ENCODE results near the gene METTL2B.
A peak's percentile ranks its signal among the peaks of the same experiment; 100 is the strongest.

Gene METTL2B, protein sequence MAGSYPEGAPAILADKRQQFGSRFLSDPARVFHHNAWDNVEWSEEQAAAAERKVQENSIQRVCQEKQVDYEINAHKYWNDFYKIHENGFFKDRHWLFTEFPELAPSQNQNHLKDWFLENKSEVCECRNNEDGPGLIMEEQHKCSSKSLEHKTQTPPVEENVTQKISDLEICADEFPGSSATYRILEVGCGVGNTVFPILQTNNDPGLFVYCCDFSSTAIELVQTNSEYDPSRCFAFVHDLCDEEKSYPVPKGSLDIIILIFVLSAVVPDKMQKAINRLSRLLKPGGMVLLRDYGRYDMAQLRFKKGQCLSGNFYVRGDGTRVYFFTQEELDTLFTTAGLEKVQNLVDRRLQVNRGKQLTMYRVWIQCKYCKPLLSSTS

DNA sequence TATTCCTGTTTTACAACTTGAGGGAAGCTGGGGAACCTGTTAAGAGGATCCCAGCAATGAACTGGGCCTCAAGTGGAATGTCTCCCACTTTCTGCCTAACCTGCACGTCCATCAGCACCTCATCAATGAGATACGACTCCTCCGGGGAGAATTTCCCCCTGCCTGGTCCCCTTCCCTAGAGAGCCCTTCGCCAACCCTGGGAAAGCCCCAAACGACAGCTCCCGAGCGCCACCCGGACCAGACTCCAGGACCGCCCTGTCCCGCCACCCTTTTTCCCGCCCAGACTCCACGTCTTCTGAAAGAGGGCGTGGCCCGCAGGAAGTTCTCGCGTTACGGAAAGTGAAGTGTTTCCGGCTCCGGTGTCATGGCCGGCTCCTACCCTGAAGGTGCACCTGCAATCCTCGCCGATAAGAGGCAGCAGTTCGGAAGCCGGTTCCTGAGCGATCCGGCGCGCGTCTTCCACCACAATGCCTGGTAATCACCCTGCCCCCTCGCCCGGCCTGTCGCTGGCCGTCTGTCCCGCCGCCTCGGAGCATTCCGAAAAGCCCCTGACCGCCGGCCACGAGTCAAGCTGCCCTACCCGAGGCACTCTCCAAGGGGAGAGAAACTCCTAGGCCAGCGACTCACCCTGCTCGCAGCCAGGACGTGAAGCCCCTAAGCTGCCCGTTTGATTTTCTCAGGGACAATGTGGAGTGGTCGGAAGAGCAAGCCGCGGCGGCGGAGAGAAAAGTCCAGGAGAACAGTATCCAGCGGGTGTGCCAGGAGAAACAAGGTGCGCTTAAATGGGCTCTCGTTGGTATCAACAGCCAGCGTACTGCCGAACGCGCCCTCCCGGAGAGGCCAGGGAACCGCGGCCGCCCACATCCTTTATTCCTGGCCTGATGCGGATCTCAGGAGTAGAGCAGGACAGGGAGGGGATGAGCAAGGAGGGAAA lies at the start of gene METTL2B:
METTL2B (plus strand) TSS at position 347 of the 934 bp plus-strand sequence; CDS start at position 365, 18 bp downstream.
- H3K4me3 ChIP-seq (ENCODE audit: low read length), result peak within 1 kb of the TSS; percentile 75
- peak; percentile 95 for DNase-seq (ENCODE audit: low read depth)
- TF ChIP-seq, protein P1, sequence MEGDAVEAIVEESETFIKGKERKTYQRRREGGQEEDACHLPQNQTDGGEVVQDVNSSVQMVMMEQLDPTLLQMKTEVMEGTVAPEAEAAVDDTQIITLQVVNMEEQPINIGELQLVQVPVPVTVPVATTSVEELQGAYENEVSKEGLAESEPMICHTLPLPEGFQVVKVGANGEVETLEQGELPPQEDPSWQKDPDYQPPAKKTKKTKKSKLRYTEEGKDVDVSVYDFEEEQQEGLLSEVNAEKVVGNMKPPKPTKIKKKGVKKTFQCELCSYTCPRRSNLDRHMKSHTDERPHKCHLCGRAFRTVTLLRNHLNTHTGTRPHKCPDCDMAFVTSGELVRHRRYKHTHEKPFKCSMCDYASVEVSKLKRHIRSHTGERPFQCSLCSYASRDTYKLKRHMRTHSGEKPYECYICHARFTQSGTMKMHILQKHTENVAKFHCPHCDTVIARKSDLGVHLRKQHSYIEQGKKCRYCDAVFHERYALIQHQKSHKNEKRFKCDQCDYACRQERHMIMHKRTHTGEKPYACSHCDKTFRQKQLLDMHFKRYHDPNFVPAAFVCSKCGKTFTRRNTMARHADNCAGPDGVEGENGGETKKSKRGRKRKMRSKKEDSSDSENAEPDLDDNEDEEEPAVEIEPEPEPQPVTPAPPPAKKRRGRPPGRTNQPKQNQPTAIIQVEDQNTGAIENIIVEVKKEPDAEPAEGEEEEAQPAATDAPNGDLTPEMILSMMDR (IDR thresholded peaks at IDR 0.05; ENCODE audit: insufficient read depth, low read depth, low read length, missing control alignments), result peak; percentile 54

DNA sequence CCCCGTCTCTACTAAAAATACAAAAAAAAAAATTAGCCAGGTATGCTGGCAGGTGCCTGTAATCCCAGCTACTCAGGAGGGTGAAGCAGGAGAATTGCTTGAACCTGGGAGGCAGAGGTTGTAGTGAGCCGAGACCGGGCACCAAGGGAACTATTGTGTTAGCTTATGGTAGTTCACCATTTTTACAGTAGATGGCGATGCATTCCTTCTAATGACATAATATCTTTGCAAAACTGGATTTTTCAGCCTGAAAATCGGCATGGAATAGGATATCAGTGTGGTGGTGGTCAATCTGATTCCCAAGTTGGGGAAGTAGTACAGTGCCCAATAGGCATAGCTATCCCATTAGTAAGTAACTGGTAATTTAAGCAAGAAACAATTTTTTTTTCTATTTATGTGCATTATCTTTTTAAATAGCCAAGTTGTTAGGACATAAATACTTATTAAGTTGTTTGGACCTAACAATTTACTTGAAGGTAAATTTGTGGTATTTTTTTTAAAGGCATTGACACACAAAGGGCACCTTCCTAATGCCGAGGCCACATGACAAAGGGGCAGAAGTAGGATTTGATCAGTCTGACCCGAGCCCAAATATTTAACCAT lies 49.2 kb upstream of the METTL2B start:
- H3K4me3 ChIP-seq (ENCODE audit: low read length), result no peak overlapping the region
- TF ChIP-seq, protein P1 (IDR thresholded peaks at IDR 0.05; ENCODE audit: insufficient read depth, low read depth, low read length, missing control alignments), result peak; percentile 63
- DNase-seq (ENCODE audit: low read depth), result peak; percentile 64

DNA sequence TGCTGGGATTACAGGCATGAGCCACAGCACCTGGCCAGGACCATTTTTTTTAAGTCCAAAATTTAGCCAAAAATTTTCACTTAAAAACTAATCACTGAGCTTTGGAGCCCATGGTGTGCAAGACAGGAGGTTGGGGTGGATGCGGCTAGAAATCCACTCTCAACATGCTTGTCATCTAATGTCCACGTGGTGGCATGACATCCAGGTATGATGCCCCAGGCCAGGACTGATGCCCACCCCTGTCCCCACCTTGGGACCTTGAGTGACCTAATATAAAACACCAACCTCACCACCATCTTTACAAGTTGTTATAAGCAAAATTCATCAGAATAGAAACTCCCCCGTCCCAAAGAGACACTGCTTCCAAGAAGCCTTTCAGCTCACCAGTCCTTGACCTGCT lies 46.3 kb upstream of the METTL2B start:
- no peak for DNase-seq (ENCODE audit: low read depth)
- H3K4me3 ChIP-seq (ENCODE audit: low read length), result no peak overlapping the region
- TF ChIP-seq, protein P1 (IDR thresholded peaks at IDR 0.05; ENCODE audit: insufficient read depth, low read depth, low read length, missing control alignments), result no peak

DNA sequence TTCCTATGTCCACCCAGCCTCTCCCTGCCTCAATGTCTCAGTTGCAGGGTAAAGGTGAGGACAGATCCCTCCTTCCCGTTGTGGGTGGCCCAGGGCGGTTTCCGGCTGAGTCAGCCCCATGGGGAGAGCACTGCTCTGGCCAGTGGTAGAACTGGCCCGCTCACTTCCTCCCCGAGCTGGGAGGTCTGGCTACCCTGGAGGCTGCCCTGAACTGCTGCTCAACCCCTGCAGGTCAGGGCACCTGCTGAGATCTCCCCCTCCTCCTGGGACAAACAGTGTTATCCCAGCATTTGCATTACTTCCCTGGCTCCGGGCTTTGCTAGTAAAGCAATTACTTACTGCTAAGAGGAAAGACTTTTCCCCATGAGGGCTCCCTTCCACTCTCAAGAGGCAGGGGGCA lies 45.3 kb upstream of the METTL2B start:
- H3K4me3 ChIP-seq (ENCODE audit: low read length), result no peak overlapping the region
- TF ChIP-seq, protein P1 (IDR thresholded peaks at IDR 0.05; ENCODE audit: insufficient read depth, low read depth, low read length, missing control alignments), result no peak
- DNase-seq (ENCODE audit: low read depth), result peak; percentile 47

DNA sequence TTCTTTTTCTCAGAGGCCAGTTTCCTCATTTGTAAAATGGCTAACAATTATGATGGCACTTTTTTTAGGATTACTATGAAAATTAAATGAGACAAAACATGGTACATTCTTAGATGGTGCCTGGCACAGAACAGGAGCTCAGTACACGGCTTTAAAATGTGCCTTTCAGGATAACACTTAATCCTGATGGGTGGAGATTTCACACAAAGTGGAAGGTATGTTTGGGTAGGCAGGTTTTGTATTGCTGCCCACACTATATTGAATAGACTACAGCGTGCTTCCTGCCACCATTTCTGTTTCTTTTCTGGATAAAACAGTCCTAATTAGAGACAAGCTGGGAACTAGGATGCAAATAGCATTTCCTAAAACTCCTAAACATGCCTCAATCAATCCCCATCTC lies 44.8 kb upstream of the METTL2B start:
- TF ChIP-seq, protein P1 (IDR thresholded peaks at IDR 0.05; ENCODE audit: insufficient read depth, low read depth, low read length, missing control alignments), result no peak

DNA sequence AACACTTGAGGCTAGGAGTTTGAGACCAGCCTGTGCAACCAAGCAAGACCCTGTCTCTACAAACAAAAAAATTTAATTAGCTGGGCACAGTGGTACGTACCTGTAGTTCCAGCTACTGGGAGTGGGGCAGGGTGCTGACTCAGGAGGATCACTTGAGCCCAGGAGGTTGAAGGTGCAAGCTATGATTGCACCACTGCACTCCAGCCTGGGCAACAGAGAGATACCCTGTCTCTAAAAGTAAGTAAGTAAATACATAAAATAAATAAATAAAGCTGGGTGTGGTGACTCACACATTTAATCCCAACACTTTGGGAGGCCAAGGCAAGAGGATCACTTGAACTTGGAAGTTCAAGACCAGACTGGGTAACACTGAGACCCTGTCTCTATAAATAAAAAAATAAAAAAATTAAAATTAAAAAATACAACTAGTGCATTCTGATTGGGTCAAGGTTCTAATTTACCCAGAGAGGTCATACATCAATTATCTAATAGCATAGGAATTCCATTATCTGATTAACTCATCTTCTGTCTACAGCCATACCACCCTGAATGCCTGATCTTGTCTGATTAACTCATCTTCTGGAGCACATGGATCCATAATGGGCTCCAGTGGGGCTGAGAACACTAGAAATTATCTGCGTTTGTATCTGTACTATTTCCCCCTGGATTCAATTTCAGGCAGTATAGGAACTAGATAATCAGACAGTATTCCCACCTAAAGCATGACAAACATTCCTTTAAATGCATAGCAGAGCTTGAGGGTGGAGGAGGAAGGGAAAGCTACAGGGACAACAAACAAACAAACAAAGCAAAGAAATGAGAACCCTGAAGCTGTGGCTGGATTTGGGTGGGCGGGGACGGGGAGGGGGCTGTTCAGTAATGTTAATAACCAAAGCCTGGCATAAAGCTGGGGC lies 41.9 kb upstream of the METTL2B start:
- DNase-seq (ENCODE audit: low read depth), result no peak
- TF ChIP-seq, protein P1 (IDR thresholded peaks at IDR 0.05; ENCODE audit: insufficient read depth, low read depth, low read length, missing control alignments), result no peak
- no peak overlapping the region for H3K4me3 ChIP-seq (ENCODE audit: low read length)

More for the DNA sequence above, 44.8 kb upstream of the METTL2B start:
- no peak for DNase-seq (ENCODE audit: low read depth)
- H3K4me3 ChIP-seq (ENCODE audit: low read length), result no peak overlapping the region

All from epithelial cell of esophagus (primary cell).